OCI-LY1 (cell line): ENCODE results near the gene ASB7.

ENCODE experiments used
- CTCF ChIP-seq: fragments of 200-600 bp; sonication (generic), shearing (Covaris generic); IDR thresholded peaks from 2 replicates; pipeline ENCODE4 v1.5.1; 2017; ENCODE audit warnings: mild to moderate bottlenecking, antibody characterized with exemption, low read length, moderate library complexity, mixed read lengths
- EZH2 ChIP-seq: fragments of 200-600 bp; sonication (generic), shearing (Covaris generic); IDR thresholded peaks from 2 replicates; pipeline ENCODE4 v1.8.0; 2017; ENCODE audit warnings: borderline replicate concordance, mixed run types, mild to moderate bottlenecking, antibody characterized with exemption, low read length, moderate library complexity, mixed read lengths

GRCh38 chr15:100623301-100623700 is 20.9 kb downstream of the ASB7 start:
- TF ChIP-seq CTCF (no peak), EZH2 (no peak)
